ENCODE measurements around the gene NFIX.

NFIX gene

DNA sequence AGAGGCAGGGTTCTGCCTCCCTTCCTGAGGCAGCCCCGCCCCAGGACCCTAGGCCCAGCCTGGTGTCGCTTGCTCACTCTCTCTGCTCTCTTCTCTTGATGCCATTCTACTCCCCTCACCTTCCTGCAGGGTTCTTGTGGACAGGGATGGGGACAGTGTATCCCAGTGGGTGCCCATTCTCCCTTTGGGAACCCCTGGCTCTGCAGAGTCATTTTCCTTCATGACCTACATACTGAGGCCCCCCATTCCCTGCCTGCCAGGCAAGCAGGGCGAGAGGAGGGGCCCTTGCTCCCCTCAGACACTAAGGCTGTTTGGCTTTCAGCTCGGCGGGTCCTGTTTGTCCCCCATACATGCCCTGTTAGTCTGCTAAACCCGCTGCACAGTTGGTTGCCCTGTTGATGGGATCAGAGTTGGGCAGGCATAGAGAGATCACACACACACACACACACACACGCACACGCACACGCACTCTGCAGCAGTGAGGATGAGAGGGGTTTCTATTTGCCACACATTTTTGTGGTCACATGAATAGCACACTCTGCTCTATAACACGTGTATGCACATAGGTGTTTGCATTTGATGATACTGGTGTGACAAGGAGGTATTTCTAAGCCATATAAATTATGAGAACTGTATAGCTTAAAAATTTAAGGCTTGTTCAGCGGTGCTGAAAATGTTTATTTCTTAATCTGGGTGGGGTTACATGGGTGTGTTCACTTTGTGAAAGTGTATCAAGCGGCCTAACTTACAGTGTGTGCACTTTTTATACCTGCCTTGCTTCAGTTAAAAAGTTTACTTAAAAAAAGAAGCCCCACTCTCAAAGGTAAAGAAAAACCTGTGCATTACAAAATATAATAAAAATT is 20.3 kb downstream of the NFIX start:
- no peak overlapping the region for H3K27ac Mint-ChIP-seq
- H3K36me3 Mint-ChIP-seq, result no peaks in the 10 kb centered on the region
- H3K4me1 Mint-ChIP-seq (ENCODE audit: low read depth), result peaks cover 20% of the 10 kb centered on the region
- H3K4me3 Mint-ChIP-seq, result no peak overlapping the region
- peaks cover 24% of the 10 kb centered on the region for H3K27me3 Mint-ChIP-seq
- no peaks in the 10 kb centered on the region for H3K9me3 Mint-ChIP-seq (ENCODE audit: low read depth)

DNA sequence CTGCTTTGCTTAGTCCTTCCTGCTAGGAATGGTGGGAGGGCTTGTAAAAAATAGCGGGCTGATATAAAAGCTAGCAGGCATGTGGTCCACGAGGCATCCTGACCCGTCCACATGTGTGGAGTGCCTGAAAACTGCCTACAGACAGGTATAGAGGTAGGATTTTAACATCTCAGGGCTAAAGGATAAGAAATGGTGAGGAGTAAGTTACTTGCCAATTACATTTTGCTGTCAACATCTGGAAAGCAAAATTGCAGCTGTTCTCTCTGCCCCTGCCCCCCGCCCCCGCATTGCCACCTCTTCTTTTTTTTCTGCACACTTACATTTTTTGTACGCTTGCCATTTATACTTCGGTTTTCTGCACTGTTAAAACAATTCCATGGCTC is 21.0 kb downstream of the NFIX start:
- Mint-ChIP-seq H3K4me1 (ENCODE audit: low read depth) (peaks cover 18% of the 10 kb centered on the region), H3K27me3 (peaks cover 22% of the 10 kb centered on the region), H3K9me3 (ENCODE audit: low read depth) (no peaks in the 10 kb centered on the region), H3K36me3 (no peaks in the 10 kb centered on the region), H3K27ac (no peak overlapping the region), H3K4me3 (no peak overlapping the region)

DNA sequence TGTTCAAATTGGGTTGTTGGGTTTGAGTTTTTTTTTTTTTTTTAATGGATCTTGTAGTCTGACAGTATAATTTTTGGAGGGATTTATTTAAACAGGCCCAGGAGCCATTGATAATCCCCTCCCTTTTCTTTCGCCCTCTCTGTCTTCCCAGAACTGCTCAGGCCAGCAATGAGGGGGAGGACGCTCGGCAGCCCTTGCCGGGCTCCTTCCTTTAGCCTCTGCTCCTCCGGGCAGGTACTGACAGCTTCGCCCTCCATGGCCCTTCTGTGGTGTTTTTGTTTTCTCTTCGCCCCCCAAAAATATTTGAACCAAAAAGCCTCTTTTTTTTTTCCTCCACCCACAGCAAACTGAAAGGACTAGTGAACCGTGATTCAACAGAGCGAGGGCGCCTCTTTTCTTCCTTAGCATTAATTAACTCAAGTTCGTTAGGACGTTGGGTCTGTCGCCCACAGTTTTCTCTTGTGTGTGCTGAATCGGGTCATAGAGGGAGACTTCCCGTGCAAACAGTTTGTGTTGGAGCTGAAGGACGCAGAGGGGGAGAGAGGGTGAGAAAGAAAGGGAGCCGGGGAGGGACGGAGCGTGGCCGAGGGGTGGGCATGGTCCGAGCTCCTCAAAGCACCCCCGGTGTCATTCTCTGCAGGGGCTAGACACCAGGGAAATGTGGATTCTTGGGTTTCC is 21.5 kb downstream of the NFIX start:
- Mint-ChIP-seq H3K27ac (no peak overlapping the region), H3K27me3 (peaks cover 18% of the 10 kb centered on the region), H3K36me3 (no peaks in the 10 kb centered on the region), H3K9me3 (ENCODE audit: low read depth) (no peaks in the 10 kb centered on the region), H3K4me3 (no peak overlapping the region), H3K4me1 (ENCODE audit: low read depth) (peaks cover 16% of the 10 kb centered on the region)

DNA sequence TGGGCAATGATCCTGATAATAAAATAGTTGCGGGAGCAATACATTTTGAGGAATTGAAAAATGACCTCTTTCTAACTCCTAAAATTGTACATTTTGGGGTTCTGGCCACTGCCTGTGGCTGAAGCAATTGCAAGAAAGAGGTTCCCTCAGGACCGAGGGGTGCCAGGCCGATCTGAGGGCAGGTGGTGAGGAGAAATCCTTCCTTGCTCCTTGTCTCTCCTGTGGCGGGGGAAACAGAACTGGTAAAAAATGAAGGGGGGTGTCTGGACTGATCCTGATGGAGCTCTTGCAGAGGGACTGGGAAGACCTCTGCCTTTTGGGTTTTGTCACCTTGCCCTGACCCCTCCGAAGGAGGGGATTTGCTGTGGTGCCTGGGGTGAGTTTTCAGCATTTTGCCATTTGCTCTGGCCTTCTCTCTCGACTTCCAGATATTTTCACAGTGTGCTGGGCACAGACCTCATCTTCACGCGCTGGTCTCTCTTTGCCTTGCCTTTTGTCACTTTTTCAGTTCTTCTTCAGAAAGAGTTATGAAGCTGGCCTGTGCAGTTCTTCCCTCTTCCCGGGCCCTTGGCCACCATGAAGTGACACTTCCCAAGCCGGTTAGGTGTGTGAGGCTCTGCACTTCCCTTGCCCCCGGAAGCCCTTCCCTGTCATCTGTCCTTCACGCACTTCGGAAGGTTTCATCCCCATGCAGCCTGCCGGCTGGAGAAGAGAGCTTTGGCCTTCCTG is 22.2 kb downstream of the NFIX start:
- H3K4me1 Mint-ChIP-seq (ENCODE audit: low read depth), result peaks cover 22% of the 10 kb centered on the region
- peaks cover 18% of the 10 kb centered on the region for H3K27me3 Mint-ChIP-seq
- H3K36me3 Mint-ChIP-seq, result no peaks in the 10 kb centered on the region
- no peak overlapping the region for H3K27ac Mint-ChIP-seq
- H3K4me3 Mint-ChIP-seq, result no peak overlapping the region
- H3K9me3 Mint-ChIP-seq (ENCODE audit: low read depth), result no peaks in the 10 kb centered on the region

DNA sequence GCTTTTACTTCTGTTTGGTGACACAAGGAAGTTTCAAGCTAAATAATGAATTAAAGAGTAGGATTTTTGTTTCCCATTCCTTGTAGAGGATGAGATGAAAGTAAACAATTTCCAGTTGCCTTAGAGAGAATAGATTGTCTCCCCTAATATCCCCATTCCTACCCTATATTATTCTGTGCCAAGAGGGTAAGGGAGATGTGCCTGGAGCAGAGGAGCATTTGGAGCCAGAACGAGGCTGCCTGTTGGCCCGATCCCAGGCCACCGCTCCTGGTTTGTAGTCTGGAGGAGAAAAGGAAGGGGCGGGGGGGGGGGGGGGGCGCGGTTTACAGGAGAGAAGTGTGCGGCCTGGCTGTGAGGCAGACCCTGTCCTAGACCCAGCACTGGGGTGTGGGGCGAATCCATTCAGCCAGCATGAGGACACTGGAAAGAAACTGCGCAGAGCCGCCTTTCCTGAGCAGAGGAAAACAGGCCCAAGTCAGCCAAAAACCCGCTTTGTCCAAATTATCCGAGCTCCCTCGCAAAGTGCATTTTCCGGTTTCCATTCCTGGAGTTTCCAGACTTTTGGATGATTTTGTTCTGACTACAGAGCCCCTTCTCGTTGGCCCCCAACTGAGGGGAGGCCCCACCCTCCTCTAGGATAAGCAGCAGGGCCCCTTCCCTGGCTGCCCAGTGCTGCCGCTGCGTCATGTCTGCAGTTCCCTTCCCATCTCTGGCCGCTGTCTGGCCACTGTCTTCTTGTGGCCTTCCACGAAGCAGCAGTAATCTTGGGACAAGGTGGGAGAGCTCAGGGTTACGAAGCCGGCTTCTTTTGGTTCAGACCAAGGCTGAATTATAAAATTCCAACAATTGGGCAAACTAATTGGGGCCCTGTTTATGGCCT is 23.0 kb downstream of the NFIX start:
- peaks cover 20% of the 10 kb centered on the region for H3K4me1 Mint-ChIP-seq (ENCODE audit: low read depth)
- no peak overlapping the region for H3K27ac Mint-ChIP-seq
- H3K36me3 Mint-ChIP-seq, result no peaks in the 10 kb centered on the region
- no peaks in the 10 kb centered on the region for H3K9me3 Mint-ChIP-seq (ENCODE audit: low read depth)
- H3K4me3 Mint-ChIP-seq, result no peak overlapping the region
- peaks cover 13% of the 10 kb centered on the region for H3K27me3 Mint-ChIP-seq

DNA sequence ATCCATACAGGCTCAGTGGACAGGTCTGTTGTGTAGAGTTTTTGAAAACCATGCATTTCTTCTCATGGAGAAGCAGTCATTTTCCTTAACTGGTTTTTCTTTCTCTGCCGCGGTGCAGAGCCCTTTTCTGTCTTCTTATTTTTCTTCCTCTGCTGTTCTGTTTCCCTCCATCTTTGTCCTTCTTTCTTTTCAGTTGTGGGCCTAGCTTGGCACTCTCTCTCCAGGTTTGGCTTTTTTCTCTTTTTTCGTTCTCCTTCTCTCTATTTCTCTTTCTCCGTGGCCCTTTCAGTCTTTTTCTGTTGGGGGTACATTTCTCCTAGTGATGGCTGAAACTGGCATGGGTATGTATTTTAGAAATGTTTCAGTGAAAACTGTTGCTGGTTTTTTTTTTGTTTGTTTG is 24.1 kb downstream of the NFIX start:
- Mint-ChIP-seq H3K27ac (no peak overlapping the region), H3K9me3 (ENCODE audit: low read depth) (no peaks in the 10 kb centered on the region), H3K4me1 (ENCODE audit: low read depth) (peaks cover 21% of the 10 kb centered on the region), H3K4me3 (no peak overlapping the region), H3K27me3 (peaks cover 13% of the 10 kb centered on the region), H3K36me3 (peaks cover under 1% of the 10 kb centered on the region)

DNA sequence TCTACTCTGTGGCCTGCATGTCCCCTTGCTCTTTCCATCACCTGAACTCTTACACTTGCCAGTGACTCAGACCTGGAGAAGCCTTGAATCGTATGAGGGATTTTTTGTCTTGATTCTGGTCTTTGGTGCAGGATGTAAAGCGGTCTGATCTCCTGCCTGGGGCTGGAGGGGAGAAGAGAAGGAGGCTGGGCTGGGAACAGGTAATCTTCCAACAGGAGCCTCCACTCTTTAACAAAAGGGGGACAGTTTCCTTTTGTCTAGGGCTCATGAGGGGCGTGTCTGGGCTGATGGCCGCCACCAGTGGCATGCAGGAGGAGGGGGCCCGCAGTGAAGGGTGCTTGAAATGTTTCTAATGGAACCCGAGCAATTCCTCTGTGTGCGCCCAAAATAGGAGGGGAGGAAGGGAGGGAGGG is 24.7 kb downstream of the NFIX start:
- H3K36me3 Mint-ChIP-seq, result peaks cover 4% of the 10 kb centered on the region
- peaks cover 12% of the 10 kb centered on the region for H3K27me3 Mint-ChIP-seq
- no peak overlapping the region for H3K27ac Mint-ChIP-seq
- H3K4me1 Mint-ChIP-seq (ENCODE audit: low read depth), result peaks cover 24% of the 10 kb centered on the region
- H3K4me3 Mint-ChIP-seq, result no peak overlapping the region
- H3K9me3 Mint-ChIP-seq (ENCODE audit: low read depth), result no peaks in the 10 kb centered on the region

DNA sequence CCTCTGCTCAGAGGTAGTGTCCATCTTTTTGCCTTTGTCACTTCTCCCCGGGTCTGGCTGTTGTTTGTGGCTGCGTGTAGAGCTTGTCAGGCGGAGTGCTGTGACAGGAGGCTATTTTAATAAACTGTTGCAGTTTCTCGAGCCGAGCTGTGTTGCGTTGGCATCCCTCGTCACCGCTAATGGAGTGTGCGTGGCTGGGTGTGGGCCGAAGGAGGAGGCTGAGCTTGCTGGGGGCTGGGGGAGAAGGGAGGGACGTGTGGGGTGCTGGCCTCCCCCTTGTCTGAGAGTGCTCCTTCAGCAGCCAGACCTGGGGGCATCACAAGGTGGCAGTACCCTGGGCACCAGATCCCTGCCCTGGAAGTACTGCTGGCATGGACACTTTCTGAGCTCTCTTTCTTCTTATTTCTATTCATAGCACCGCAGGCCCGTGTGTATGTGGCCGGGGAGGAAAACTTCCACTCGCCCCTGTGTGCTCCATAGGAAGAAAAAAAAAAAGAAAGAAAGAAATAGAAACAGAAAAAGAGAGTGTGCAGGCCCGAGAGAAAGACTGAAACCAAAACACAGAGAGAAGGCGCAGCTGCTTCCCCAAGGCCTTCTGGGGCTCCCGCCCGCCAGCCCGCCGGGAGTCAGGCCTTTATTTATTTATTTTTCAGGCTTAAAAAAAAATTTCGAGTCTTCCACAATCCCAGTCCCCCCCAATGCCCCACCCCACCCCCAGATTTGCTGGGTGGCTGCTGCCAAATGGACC is 27.0 kb downstream of the NFIX start:
- H3K4me1 Mint-ChIP-seq (ENCODE audit: low read depth), result peaks cover 26% of the 10 kb centered on the region
- H3K27ac Mint-ChIP-seq, result no peak overlapping the region
- H3K36me3 Mint-ChIP-seq, result peaks cover 17% of the 10 kb centered on the region
- H3K4me3 Mint-ChIP-seq, result peak overlapping the region; percentile 65
- H3K9me3 Mint-ChIP-seq (ENCODE audit: low read depth), result no peaks in the 10 kb centered on the region
- peaks cover 12% of the 10 kb centered on the region for H3K27me3 Mint-ChIP-seq

DNA sequence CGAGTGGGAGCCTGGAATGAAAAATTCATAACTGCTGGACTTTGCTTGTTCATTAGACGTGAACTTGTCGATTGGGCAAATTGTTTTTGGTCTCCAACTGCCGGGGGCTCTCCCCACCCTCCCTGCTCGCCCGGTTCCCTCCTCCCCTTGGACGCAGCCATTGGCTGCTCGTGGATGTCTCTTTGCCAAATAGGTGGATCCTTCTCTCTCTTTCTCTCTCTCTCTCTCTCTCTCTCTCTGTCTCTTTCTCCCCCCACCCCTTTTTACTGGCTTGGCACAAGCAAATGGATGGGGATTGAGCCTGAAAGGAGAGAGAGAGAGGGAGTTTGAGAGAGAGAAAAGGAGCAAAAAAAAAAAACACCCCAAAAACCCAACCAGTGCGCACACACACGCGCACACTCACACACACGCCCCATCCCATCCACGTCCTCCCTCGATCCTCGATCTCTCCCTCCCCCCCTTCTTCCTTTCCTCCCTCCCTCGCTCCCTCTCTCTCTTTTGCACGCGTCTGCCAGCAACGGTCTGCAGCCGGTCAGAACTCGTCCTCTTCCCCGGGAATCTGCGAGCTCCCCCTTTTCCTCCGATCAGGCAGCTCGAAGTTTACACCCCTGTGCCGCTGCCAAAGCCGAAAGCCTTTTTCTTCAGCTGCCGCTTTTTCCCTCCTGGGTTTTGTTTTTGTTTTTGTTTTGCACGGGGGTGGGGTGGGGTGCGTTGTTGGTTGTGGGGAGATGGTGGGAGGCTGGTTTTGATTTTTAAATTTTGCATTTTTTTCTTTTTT is 27.8 kb downstream of the NFIX start:
- Mint-ChIP-seq H3K27ac (no peak overlapping the region), H3K4me1 (ENCODE audit: low read depth) (peaks cover 26% of the 10 kb centered on the region), H3K36me3 (peaks cover 17% of the 10 kb centered on the region), H3K4me3 (peak overlapping the region; percentile 61), H3K9me3 (ENCODE audit: low read depth) (no peaks in the 10 kb centered on the region), H3K27me3 (peaks cover 10% of the 10 kb centered on the region)

DNA sequence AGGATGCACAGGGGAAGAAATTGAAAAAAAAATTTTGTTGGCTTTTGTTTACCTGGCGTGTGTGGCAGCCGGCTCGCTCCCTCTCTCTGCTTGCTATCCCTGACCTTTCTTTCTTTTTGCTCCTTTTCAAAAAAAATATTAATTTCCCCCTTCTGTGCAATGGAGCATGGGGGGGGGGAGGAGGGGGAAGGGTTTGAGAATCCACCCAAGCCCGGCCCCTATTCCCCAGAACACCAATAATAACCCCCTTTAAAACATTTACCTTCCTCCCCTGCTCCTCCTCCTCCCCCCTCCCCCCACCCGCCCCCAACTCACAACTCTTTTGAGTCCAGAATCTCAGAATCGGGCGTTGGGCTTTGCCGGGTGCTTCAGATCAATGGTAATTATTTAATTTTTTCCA is 28.4 kb downstream of the NFIX start:
- peaks cover 26% of the 10 kb centered on the region for H3K4me1 Mint-ChIP-seq (ENCODE audit: low read depth)
- no peak overlapping the region for H3K27ac Mint-ChIP-seq
- H3K27me3 Mint-ChIP-seq, result peaks cover 10% of the 10 kb centered on the region
- H3K4me3 Mint-ChIP-seq, result peak overlapping the region; percentile 61
- peaks cover 17% of the 10 kb centered on the region for H3K36me3 Mint-ChIP-seq
- no peaks in the 10 kb centered on the region for H3K9me3 Mint-ChIP-seq (ENCODE audit: low read depth)

DNA sequence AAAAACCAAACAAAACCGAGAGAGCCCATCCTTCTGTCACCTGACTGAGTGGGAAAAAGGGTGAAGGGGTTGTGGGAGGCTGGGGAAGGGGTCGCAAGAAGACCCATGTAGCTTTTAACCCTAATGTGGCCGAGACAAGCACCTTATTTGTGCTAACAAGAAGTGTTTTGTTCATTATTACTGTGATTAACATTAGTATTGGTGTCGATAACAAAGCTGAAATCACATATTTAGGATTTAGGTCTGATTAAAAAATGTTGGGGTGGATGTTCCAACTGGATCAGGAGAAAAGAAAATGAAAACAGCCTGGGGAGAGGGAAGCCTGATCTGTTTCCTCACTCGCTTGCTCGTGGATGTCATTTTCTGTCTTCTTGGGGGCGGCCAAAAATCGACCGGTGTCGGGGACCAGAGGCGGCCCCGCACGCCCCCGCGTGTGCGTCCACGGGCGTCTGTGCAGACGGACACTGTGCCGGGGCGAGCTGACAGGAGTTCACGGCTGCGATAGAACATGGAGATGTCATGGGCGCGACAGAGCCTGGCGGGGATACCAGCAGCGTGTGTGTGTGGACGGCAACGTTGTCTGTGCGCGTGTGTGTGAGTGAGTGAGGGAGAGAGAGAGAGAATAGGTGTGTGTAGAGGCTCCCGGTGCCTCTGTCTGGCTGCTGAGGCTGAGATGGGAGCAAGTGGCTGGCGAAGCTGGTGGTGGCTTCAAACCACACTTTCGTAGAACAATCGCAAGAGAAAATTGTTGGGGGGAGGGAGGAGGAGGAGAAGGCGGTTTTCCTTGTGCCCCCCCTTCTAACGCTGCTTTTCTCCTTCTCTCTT is 29.1 kb downstream of the NFIX start:
- peaks cover 26% of the 10 kb centered on the region for H3K4me1 Mint-ChIP-seq (ENCODE audit: low read depth)
- peaks cover 17% of the 10 kb centered on the region for H3K36me3 Mint-ChIP-seq
- no peaks in the 10 kb centered on the region for H3K9me3 Mint-ChIP-seq (ENCODE audit: low read depth)
- no peak overlapping the region for H3K27ac Mint-ChIP-seq
- peak overlapping the region; percentile 70 for H3K4me3 Mint-ChIP-seq
- H3K27me3 Mint-ChIP-seq, result peaks cover 10% of the 10 kb centered on the region

DNA sequence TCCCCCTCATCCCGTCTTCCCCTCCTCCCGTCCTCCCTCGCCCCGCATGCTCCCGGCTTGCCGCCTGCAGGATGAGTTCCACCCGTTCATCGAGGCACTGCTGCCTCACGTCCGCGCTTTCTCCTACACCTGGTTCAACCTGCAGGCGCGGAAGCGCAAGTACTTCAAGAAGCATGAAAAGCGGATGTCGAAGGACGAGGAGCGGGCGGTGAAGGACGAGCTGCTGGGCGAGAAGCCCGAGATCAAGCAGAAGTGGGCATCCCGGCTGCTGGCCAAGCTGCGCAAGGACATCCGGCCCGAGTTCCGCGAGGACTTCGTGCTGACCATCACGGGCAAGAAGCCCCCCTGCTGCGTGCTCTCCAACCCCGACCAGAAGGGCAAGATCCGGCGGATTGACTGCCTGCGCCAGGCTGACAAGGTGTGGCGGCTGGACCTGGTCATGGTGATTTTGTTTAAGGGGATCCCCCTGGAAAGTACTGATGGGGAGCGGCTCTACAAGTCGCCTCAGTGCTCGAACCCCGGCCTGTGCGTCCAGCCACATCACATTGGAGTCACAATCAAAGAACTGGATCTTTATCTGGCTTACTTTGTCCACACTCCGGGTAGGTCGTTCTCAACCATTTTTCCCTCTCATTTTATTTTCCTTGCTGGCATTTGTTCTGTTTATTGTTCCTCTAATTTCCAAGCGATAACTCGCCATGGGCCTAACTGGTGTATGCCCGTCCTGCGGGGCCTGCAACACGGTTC is 29.8 kb downstream of the NFIX start:
- peaks cover 26% of the 10 kb centered on the region for H3K4me1 Mint-ChIP-seq (ENCODE audit: low read depth)
- H3K27ac Mint-ChIP-seq, result no peak overlapping the region
- peaks cover 10% of the 10 kb centered on the region for H3K27me3 Mint-ChIP-seq
- peak overlapping the region; percentile 70 for H3K4me3 Mint-ChIP-seq
- no peaks in the 10 kb centered on the region for H3K9me3 Mint-ChIP-seq (ENCODE audit: low read depth)
- peaks cover 17% of the 10 kb centered on the region for H3K36me3 Mint-ChIP-seq
